Testis (tissue), 2 donors: Measurements from ENCODE around the gene MEGF11.

Experiments
- CTCF ChIP-seq, 3 experiments: fragments of 450-650 bp in 2 of 3; fragments of 200-600 bp in 1 of 3; sonication (generic) in 1 of 3; IDR thresholded peaks; one replicate each; pipeline ENCODE4 v1.5.1; 2016 to 2019; ENCODE audit warnings: antibody characterized with exemption in 3 of 3, mild to moderate bottlenecking in 2 of 3, moderate library complexity in 1 of 3
- POLR2A ChIP-seq: fragments of 450-650 bp; IDR thresholded peaks from one replicate; pipeline ENCODE4 v1.6.1; 2017; ENCODE audit warnings: antibody characterized with exemption, mild to moderate bottlenecking, moderate library complexity

DNA sequence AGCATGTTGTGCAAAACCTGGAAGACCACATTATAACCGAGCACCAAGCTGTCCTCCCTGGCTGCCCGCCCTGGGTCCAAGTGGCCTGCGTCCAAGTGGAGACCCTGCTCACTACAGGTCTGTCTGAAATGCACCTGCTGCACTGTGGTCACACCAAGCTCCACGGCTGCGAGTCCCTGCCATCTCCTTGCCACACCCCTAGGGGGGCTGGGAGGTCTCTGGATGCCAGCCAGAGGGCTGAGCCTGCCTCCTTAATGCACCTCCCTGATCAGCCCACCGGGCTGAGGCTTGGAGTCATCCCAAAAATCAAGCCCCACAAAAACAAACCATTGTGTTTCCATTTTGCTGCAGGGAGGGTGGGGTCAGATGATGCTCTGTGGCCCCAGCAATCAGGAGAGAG, 187.1 kb downstream of the MEGF11 start:
- TF ChIP-seq CTCF (IDR thresholded peaks at IDR 0.05): no peak
- TF ChIP-seq POLR2A: no peak
